COR-L47 (cell line): ENCODE measurements around the gene RHBDF1.

Experiments used
- DNase-seq: peaks from one replicate; lab custom pipeline; 2025; lab: John Stamatoyannopoulos, UW

Gene RHBDF1

DNA sequence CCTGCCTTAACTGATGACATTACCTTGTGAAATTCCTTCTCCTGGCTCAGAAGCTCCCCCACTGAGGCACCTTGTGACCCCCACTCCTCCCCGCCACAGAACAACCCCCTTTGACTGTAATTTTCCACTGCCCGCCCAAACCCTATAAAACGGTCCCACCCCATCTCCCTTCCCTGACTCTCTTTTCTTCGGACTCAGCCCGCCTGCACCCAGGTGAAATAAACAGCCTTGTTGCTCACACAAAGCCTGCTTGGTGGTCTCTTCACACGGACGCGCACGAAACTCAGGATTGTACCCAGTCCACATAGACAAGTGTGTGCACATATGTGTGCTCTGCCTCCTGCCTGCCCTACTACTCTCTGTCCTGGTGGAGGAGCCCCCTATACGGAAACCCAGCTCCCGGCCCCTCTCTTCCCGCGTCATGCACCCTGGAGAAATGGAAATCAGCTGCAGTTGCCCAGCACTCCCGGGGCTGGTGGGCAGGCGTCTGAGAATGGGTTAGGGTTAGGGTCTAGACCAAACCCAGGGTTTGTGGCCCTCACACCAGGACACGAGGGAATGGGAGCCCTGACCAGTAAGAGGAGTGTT, 2.4 kb upstream of the RHBDF1 start:
- DNase-seq = no peak

DNA sequence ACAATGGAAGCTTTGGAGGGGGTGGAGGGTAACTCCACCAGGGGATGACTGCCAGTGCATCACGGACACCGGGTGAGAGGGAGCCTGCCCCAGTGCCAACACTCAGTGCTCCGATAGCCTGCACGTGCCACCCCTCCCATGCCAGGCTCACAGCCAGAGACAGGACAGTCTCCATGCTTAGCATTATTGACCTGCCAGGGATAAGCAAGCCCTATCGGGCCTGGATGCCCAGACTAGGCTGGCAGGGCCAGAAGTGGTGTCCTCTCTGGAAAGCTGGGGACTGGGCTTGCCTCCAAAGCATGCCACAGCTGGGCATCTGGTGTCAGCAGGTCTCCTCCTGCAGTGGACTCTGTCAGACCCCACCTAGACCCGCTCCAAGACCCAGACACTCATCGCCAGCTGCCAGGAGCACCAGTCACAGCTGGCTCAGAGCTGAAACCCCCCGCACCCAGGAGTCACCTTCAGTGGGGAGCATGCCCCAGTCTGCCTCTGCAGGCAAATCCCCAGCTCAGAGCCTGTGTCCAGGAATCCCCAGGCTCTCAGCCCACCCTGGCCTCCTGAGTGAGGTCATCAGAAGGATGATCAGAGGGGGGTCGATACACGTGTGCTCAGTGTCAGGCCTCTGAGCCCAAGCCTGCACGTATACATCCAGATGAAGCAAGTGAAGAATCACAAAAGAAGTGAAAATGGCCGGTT, 1.8 kb upstream of the RHBDF1 start:
- DNase-seq = no peak

DNA sequence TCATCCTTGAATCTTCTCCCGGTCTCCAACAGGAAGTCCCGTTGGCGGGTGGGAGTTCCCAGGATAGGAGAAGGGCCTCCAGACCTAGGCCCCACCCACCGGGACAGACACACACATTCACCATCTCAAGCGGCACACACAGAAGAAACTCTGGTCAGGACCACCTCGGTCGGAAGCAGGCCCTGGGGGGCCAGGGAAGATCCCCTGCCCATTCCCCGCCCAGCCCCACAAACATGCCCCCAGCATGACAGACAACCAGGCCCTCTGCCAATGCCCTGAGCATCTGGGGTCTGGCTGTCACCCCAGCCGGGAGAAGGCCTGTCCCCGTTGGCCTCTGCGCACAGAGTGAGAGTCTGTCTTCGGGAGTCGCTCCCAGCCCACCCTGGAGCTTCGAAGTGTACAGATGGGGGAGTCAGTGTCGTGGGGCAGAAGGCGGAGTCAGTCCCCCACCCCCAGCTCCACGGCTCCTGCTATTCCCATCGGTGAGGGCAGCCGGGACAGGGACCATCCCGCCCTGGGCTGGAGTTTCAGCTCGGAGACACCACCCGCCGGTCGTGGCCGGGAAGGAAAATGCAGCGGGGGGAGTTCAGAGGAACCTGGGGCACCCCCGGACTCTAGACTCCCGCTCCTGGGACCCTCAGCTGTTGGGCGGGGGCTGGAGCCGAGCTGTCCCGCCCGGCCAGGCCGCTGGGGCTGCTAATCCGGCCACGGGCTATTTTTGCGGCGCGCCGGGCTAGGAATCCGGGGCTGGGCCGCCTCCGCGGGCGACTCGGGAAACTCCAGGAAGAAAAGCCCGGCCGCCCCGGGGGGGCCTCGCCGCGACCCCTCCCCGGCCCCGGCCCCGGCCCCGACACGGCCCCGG, 660 bp downstream of the RHBDF1 start:
- DNase-seq = no peak

GRCh38 chr16:71210-71539, 1.3 kb downstream of the RHBDF1 start:
- no peak for DNase-seq

DNA sequence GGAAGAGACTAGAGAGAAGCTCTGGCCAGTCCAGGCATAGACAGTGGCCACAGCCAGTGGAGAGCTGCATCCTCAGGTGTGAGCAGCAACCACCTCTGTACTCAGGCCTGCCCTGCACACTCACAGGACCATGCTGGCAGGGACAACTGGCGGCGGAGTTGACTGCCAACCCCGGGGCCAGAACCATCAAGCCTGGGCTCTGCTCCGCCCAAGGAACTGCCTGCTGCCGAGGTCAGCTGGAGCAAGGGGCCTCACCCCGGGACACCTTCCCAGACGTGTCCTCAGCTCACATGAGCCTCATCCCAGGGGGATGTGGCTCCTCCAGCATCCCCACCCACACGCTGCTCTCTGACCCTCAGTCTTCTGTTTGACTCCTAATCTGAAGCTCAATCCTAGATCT, 3.2 kb downstream of the RHBDF1 start:
- DNase-seq = no peak

- DNase-seq = no peak
Measured at GRCh38 chr16:67884-68789, 4.3 kb downstream of the RHBDF1 start.

DNA sequence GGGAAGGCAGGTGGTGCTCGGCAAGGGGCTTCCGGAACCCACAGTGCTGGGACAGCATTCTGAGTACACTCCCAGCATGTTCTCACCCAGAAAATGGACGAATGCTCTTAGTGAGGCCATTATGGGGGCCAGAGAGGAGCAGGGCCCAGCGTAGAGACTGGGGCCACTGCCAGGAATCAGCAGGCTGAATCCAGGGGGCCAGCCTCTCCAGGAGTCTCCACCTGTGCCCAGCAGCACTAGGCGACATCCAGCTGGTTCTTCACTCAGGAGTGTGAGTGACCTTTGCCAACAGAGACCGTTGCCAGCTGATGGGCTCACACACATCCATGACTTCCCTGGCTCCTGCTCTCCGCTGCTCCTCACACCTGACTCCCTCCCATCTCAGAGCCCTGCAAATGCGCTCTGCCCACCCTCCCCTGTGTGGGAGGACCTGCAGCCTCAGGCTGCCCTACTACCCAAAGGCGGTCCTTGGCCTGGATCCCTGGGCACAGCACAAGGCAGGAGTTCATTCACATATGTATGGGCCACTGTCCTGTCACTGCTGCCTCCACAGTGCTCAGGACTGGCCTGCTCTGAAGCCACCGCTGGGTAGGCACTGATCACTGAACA, 5.1 kb downstream of the RHBDF1 start:
- DNase-seq = peak; percentile 89

GRCh38 chr16:66309-67182, 5.9 kb downstream of the RHBDF1 start:
- DNase-seq = no peak

DNA sequence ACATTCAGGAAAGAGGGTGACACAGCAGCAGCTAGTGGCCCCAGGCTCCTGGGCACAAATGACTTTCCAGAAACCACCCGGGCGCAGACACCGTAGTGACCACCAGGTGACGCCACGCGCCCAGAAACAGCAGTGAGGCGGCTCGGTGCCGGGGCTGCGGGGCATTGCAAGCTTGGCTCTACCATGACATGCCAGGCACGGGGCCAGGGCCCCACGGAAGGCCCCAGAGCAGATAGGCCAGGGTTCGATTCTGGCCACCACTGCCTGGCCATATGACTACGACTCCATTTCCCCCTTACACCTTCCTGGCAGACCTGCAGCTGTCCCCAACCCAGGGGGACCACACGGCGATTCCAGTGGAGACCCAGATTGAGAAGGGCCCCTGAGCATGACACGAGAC, 6.7 kb downstream of the RHBDF1 start:
- peak; percentile 68 for DNase-seq

DNA sequence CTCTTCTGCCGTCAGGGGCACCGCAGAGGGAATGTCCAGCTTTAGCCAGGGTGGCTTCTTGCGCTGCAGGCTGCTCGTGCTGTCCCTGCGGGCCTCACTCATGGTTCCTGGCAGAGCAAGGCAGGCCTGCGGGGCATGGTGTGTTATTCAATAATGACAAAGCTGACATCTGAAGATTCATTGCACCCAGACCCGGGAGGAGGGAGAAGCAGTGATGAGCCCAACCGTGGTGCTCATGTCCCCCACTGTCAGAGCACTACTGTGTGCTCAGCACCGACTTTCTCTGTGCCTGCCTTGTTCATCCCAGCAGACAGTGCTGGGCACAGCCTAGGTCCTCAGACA, 7.5 kb downstream of the RHBDF1 start:
- DNase-seq = no peak

DNA sequence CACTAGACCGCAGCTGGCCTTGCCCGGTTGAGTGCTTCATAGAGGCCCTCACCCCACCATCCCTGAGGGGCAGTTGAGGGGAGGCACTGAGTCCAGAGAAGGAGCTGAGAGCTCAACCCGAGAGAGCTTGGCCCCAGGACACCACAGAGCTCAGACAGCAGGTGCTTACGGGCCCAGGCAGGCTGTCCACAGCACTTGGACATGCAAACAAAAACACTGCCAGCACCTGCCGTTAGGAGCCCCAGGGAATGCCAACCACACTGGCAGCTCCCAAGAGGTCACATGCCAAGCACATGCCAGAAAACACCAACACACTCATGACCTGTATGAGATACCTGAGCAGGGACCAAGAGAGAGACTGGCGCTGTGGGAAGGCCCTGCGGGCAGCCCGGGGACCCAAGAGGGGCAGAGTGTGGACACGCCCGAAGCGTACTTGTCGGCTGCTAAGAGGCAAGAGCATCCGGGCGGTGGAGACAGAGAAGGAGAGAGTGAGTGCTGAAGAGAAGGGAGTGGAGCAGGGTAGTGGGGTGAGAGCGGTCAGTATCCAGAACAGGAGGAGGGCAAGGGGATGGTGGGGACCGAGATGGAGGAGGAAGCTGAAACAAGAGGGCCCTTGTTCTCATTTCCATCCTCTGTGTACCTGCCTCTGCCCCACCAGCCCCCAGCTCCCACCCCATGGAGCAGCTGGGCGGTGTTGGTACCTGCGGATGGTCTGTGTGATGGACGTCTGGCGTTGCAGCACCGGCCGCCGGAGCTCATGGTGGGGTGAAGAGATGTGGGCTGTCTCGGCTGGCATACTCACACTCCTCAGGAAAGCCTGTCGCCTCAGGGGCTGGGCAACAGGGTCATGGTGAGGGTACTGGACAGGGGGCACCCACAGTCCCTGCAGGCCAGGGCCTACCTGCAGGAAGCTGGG, 8.2 kb downstream of the RHBDF1 start:
- DNase-seq = peak; percentile 39

- no peak for DNase-seq
Measured at GRCh38 chr16:63466-63865, 9.0 kb downstream of the RHBDF1 start.

DNA sequence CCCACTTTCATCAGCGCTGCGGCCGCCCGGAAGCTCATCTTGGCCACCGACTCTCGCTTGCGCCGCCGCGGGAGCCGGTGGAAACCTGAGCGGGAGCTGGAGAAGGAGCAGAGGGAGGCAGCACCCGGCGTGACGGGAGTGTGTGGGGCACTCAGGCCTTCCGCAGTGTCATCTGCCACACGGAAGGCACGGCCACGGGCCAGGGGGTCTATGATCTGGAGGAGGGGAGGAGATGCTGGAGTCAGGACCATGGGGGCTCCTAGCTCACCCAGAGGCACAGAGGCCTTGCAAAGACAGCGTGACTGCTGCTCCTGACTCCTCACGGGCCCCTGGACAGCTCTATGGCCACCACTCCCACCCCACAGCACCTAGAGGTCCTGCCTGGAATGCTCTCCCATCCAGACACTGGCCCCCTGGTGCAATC, 9.5 kb downstream of the RHBDF1 start:
- DNase-seq = no peak

GRCh38 chr16:62283-62967, 10.0 kb downstream of the RHBDF1 start:
- DNase-seq = no peak

GRCh38 chr16:61879-62281, 10.6 kb downstream of the RHBDF1 start:
- DNase-seq = no peak

- DNase-seq = no peak
Measured at GRCh38 chr16:60929-61878, 11.2 kb downstream of the RHBDF1 start.

- no peak for DNase-seq
Measured at GRCh38 chr16:60166-60565, 12.3 kb downstream of the RHBDF1 start.

- no peak for DNase-seq
Measured at GRCh38 chr16:59440-60059, 12.9 kb downstream of the RHBDF1 start.
